Osteocyte (in vitro differentiated cells): ENCODE results near the gene NRG3. TPM values are rescaled to one million over a fixed set of nuclear protein-coding genes. Genes with fewer than 3 reads are reported as not detected.
A peak's percentile ranks its signal among the peaks of the same experiment; 100 is the strongest.

Experiments used
- DNase-seq: peaks from one replicate; pipeline ENCODE4 v3.0.0; 2021; ENCODE audit warnings: mixed read lengths; ENCODE audit not compliant: unreplicated experiment; ENCODE audit errors: extremely low spot score
- H3K27ac Mint-ChIP-seq: one replicate; pipeline ENCODE4 v1.8.0; 2021; ENCODE audit warnings: mild to moderate bottlenecking, mixed read lengths; ENCODE audit not compliant: unreplicated experiment
- H3K27me3 Mint-ChIP-seq: one replicate; pipeline ENCODE4 v1.8.0; 2021; ENCODE audit warnings: mixed read lengths; ENCODE audit not compliant: unreplicated experiment
- H3K36me3 Mint-ChIP-seq: one replicate; pipeline ENCODE4 v1.8.0; 2021; ENCODE audit warnings: mixed read lengths; ENCODE audit not compliant: unreplicated experiment
- H3K4me1 Mint-ChIP-seq: one replicate; pipeline ENCODE4 v1.8.0; 2021; ENCODE audit warnings: mixed read lengths; ENCODE audit not compliant: unreplicated experiment
- H3K4me3 Mint-ChIP-seq: one replicate; pipeline ENCODE4 v1.8.0; 2021; ENCODE audit warnings: mild to moderate bottlenecking, moderate library complexity, mixed read lengths; ENCODE audit not compliant: unreplicated experiment
- H3K9me3 Mint-ChIP-seq: one replicate; pipeline ENCODE4 v1.8.0; 2021; ENCODE audit warnings: mixed read lengths; ENCODE audit not compliant: unreplicated experiment
- total RNA-seq: library from RNA; stranded (reverse); gene quantifications from 2 replicates; pipeline ENCODE4 v1.2.1, GENCODE V29; 2021
- TF ChIP-seq, protein P1 (sequence below): fragments of 200-600 bp; sonication (generic); IDR thresholded peaks from 2 replicates; pipeline ENCODE4 v1.5.0; 2021; ENCODE audit warnings: antibody characterized with exemption, mild to moderate bottlenecking, moderate library complexity

NRG3 gene
- total RNA-seq, 1 donor from 2014 or later, result not detected

DNA sequence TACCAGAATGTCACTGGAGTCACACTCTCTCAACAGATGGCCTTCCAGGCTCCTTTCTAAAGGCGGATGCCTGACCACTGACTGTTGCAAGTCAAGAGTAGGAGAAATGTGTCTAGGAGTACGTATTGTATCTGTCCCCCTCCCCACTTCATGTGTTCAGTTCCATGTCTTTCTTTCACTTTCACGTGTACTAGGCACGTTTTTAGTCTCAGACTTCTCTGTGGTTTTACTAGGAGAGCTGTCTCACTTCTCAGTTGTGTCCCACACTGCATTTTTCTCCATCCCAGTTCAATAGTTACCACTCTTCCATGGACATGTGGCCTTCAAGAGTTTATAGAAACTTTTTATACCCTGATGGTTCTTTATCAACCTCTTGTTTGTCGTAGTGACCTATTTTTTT, 893.0 kb downstream of the NRG3 start:
- TF ChIP-seq, protein P1, sequence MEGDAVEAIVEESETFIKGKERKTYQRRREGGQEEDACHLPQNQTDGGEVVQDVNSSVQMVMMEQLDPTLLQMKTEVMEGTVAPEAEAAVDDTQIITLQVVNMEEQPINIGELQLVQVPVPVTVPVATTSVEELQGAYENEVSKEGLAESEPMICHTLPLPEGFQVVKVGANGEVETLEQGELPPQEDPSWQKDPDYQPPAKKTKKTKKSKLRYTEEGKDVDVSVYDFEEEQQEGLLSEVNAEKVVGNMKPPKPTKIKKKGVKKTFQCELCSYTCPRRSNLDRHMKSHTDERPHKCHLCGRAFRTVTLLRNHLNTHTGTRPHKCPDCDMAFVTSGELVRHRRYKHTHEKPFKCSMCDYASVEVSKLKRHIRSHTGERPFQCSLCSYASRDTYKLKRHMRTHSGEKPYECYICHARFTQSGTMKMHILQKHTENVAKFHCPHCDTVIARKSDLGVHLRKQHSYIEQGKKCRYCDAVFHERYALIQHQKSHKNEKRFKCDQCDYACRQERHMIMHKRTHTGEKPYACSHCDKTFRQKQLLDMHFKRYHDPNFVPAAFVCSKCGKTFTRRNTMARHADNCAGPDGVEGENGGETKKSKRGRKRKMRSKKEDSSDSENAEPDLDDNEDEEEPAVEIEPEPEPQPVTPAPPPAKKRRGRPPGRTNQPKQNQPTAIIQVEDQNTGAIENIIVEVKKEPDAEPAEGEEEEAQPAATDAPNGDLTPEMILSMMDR, result no peak
- H3K9me3 Mint-ChIP-seq, result no peaks in the 10 kb centered on the region
- no peaks in the 10 kb centered on the region for H3K4me1 Mint-ChIP-seq
- no peak overlapping the region for H3K4me3 Mint-ChIP-seq
- no peak overlapping the region for H3K27ac Mint-ChIP-seq
- H3K36me3 Mint-ChIP-seq, result no peaks in the 10 kb centered on the region
- peaks cover 5% of the 10 kb centered on the region for H3K27me3 Mint-ChIP-seq
- DNase-seq, result no peak

DNA sequence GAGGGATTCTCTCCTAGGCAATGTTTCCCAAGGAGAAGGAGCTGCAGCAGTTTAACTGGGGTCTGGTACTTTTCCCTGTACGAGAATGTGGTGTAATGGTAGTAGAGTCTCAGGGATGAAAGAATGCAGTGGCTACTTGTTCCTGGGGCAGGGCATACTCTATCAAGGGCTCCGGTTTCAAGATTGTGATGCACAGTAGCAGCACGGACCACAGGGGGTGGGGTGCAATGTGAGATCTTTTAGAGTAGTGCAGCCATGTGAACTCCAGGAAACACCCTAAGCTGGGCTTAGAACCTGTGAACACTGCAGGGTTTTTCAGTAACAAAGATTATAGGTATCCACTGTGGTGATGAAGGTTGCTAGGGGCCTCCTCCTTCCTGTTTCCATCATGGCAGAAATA, 903.9 kb downstream of the NRG3 start:
- Mint-ChIP-seq H3K36me3 (no peaks in the 10 kb centered on the region), H3K4me1 (no peaks in the 10 kb centered on the region), H3K27me3 (no peaks in the 10 kb centered on the region), H3K9me3 (peaks cover 23% of the 10 kb centered on the region), H3K4me3 (no peak overlapping the region), H3K27ac (no peak overlapping the region)
- TF ChIP-seq, protein P1, result no peak
- DNase-seq, result no peak

DNA sequence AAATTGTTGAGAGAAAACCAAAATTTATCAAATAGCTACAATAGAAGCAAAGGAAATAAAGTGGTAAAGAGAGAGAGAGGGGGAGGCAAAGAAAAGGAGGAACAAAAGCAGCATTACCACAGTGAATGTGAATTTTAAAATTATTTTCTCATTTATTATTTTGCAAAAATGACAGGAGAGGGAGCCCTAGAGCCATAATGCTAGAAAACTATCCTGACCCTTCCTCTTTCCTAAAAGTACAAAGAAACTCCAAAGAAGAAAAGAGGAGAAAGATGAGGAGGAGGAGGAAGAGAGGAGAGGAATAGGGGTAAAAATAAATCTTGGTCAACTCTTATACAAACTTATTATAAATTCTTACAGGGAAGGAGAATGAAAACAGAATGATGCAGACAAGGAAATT, 921.5 kb downstream of the NRG3 start:
- peaks cover 14% of the 10 kb centered on the region for H3K27me3 Mint-ChIP-seq
- no peaks in the 10 kb centered on the region for H3K36me3 Mint-ChIP-seq
- no peak overlapping the region for H3K27ac Mint-ChIP-seq
- no peaks in the 10 kb centered on the region for H3K9me3 Mint-ChIP-seq
- no peak for DNase-seq
- TF ChIP-seq, protein P1, result peak; percentile 68
- peaks cover 3% of the 10 kb centered on the region for H3K4me1 Mint-ChIP-seq
- no peak overlapping the region for H3K4me3 Mint-ChIP-seq

DNA sequence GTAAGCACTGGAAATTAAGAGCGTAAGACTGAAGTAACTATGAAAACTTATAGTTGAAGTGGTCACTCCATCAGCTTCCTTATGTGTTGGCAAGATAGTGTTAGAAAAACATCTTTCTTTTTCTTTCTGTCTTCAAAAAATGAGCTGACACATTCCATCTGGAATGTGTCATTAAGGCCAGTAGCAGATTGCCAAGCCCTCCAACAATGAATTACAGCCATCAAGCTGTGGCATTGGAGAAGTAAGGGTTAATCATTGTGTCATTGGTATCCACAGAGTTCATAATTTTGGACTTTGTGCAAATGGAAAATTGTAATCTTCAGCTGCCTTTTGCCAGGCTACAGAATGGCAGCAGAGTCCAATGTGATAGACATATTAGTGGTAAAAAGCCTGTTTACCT, 926.3 kb downstream of the NRG3 start:
- Mint-ChIP-seq H3K4me1 (peaks cover 3% of the 10 kb centered on the region), H3K27me3 (no peaks in the 10 kb centered on the region), H3K9me3 (no peaks in the 10 kb centered on the region), H3K36me3 (no peaks in the 10 kb centered on the region), H3K4me3 (no peak overlapping the region), H3K27ac (no peak overlapping the region)
- TF ChIP-seq, protein P1, result no peak
- no peak for DNase-seq

DNA sequence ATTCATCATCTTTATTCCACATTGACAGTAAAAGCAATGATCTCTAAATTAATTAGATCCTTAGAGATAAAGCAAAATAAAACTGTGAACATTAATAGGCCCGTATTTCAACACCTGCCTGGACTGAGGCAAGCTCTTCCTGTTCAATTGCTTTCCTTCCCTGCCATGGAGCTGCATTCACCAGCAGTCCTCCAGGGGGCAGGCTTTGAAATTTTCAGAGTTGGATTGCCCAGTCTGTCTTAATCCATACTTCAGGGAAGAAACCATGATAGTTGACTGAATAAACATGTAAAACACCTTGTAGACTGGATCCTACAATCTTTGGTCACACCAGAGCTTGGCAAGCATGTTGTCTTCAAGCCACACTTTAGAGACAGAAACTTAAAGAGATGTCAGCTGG, 936.6 kb downstream of the NRG3 start:
- Mint-ChIP-seq H3K27me3 (peaks cover 4% of the 10 kb centered on the region), H3K36me3 (no peaks in the 10 kb centered on the region), H3K4me3 (no peak overlapping the region), H3K9me3 (no peaks in the 10 kb centered on the region), H3K27ac (no peak overlapping the region), H3K4me1 (no peaks in the 10 kb centered on the region)
- DNase-seq, result no peak
- TF ChIP-seq, protein P1, result peak; percentile 57
